ENCODE data around the gene OR2AE1. TPM values are rescaled to one million over a fixed set of nuclear protein-coding genes. Genes with fewer than 3 reads are reported as not detected.

Gene OR2AE1
- total and polyA plus RNA-seq, 7 donors, result 0.05 to 0.17 TPM; not detected in 5

- Histone ChIP-seq H3K4me3 (peak overlapping the region; percentile 97), H3K4me1 (peaks cover 26% of the 10 kb centered on the region), H3K9me3 (no peaks in the 10 kb centered on the region), H3K36me3 (ENCODE audit: insufficient read depth in 1 of 2, low read depth in 1 of 2) (peaks cover 5 to 33% of the 10 kb centered on the region in 2 donors), H3K27ac (peak overlapping the region; percentile 96), H3K27me3 (ENCODE audit: insufficient read depth in 3 of 3, low read length in 2 of 3) (no peaks in the 10 kb centered on the region)
- no peak for ATAC-seq
- TF ChIP-seq CTCF (IDR thresholded peaks at IDR 0.05), result no peak
- intact Hi-C loops (cut with DNase I), result loop anchor here (5.0 to 10.0 kb wide), 4 partner anchors 68 to 287 kb away; no protein-coding TSS in a partner anchor
- WGBS, 3 donors, result 33 to 37% (median 35%) methylated on average over 4 of the region's 4 CpGs
- no peak for DNase-seq
Observed at GRCh38 chr7:99919814-99920112, 42.9 kb upstream of the OR2AE1 start.

DNA sequence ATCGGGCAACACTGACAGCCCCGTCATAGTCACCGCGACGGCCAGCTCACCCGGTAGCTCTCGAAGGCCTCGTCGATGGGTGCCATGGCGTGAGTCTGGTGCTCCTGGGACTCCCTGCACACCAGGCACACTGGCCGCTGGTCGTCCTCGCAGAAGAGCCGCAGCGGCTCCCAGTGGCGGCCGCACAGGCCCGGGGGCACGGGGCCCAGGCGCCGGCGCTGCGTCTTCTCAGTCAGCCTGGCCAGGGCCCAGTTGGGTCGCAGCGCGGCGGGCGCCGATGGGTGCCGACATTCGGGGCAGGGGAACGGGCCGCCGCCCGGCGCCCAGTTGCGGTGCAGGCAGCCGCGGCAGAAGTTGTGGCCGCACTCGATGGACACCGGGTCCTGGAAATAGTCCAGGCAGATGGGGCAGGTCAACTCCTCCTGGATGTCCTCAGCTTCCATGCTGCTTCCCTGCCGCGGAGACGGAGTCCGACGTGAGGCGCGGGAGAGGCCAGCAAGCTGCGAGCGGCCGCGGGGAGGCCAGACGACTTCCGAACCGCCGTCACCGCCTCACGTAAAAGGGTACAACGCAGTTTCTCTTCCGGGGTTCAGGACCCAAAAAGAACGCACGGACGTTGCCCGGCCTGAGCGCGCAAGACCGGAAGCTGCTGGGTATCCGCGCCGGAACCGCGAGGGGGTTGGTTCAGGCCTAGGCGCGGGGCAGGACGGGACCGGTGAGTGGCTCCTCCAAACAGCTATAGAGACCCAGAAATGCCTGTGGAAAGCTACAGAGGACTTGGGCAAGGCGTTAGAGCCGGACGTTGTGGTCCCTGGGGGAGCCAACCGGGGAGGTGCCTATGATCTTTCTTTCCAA, 42.4 kb upstream of the OR2AE1 start, which contains the start of gene TRIM4:
TSS of gene TRIM4 (minus strand) at position 572 of the 855 bp plus-strand sequence. CDS start at position 443, 129 bp downstream.
- no peaks in the 10 kb centered on the region for H3K27me3 ChIP-seq (ENCODE audit: insufficient read depth in 3 of 3, low read length in 2 of 3)
- peaks cover 5 to 39% of the 10 kb centered on the region in 2 donors for H3K36me3 ChIP-seq (ENCODE audit: insufficient read depth in 1 of 2, low read depth in 1 of 2)
- intact Hi-C loops (cut with DNase I), result loop anchor here (5.0 to 10.0 kb wide), 3 partner anchors 68 to 284 kb away; no protein-coding TSS in a partner anchor
- peak; percentile 95 for DNase-seq
- H3K4me3 ChIP-seq, result peak within 1 kb of the TSS; percentile 97
- H3K27ac ChIP-seq, result peak within 1 kb of the TSS; percentile 96
- TF ChIP-seq CTCF (IDR thresholded peaks at IDR 0.05), result peak; percentile 32
- ATAC-seq, result peak; percentile 97 to 99 (median 98)
- peaks cover 26% of the 10 kb centered on the region for H3K4me1 ChIP-seq
- no peaks in the 10 kb centered on the region for H3K9me3 ChIP-seq
- 1 to 2% (median 1%) methylated on average over 68 to 81 of the region's 81 CpGs for WGBS, 3 donors

DNA sequence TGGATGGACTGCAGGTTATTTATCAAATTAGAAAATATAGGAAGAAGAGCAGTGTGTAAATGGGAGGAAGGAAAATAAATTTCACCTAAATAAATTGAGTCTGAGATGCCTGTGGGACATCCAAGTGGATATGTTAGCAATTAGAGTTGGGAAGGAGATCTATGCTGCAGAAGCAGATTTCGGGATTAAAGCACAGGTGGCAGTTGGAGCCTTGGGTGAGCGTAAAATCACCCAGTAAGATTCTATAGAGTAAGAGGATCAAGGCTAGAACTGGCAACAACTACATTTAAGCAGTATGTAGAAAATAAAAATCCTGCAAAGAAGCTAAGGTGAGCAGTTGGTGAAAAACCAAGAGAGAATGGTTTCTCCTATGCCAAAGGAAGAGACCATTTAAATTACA, 34.1 kb upstream of the OR2AE1 start:
- no peak overlapping the region for H3K4me3 ChIP-seq
- H3K4me1 ChIP-seq, result peaks cover 4% of the 10 kb centered on the region
- H3K27ac ChIP-seq, result no peak overlapping the region
- 90 to 94% (median 93%) methylated on average over 2 of the region's 2 CpGs for WGBS, 3 donors
- ATAC-seq, result no peak
- intact Hi-C loops (cut with DNase I), result loop anchor here (5.0 to 10.0 kb wide), 4 partner anchors 76 to 289 kb away; no protein-coding TSS in a partner anchor
- no peak for DNase-seq
- H3K36me3 ChIP-seq (ENCODE audit: insufficient read depth in 1 of 2, low read depth in 1 of 2), result peaks cover 13 to 93% of the 10 kb centered on the region in 2 donors
- no peak for TF ChIP-seq CTCF (IDR thresholded peaks at IDR 0.05)
- H3K9me3 ChIP-seq, result no peaks in the 10 kb centered on the region
- H3K27me3 ChIP-seq (ENCODE audit: insufficient read depth in 3 of 3, low read length in 2 of 3), result no peaks in the 10 kb centered on the region

DNA sequence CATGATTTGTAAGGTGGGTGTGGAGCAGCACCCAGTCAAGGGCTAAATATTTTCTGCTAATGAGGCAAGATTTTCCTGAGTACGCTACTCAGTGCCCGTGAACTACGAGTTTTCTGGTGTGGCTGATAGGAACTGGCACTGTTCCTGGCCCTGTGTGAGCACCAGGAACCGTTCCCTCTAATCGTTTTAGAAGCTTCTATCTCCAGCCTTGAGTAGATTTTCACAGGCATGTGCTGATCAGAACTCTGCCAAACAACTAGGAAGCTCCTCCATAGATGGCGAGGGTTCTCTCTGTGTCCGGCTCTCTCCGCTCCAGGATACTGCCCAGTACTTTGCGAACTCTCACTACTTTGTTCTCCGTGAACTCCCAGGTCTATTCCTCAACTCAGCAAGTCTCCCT, 24.7 kb upstream of the OR2AE1 start:
- no peak for ATAC-seq
- intact Hi-C loops (cut with DNase I), result no loop called here
- TF ChIP-seq CTCF (IDR thresholded peaks at IDR 0.05), result no peak
- peaks cover 14 to 87% of the 10 kb centered on the region in 2 donors for H3K36me3 ChIP-seq (ENCODE audit: insufficient read depth in 1 of 2, low read depth in 1 of 2)
- 95 to 96% (median 96%) methylated on average over 10 of the region's 10 CpGs for WGBS, 3 donors
- H3K4me1 ChIP-seq, result no peaks in the 10 kb centered on the region
- H3K27ac ChIP-seq, result no peak overlapping the region
- no peak overlapping the region for H3K4me3 ChIP-seq
- no peak for DNase-seq
- no peaks in the 10 kb centered on the region for H3K27me3 ChIP-seq (ENCODE audit: insufficient read depth in 3 of 3, low read length in 2 of 3)
- H3K9me3 ChIP-seq, result no peaks in the 10 kb centered on the region
